Right ventricle myocardium inferior (tissue), 1 donor: ENCODE results near the gene BAX. TPM values are rescaled to one million over a fixed set of nuclear protein-coding genes. Genes with fewer than 3 reads are reported as not detected.

Source experiments
- ATAC-seq: fragments of 200-7000 bp; cut with Tn5 transposase; one replicate; pipeline ENCODE4 v1.9.1; 2020; ENCODE audit warnings: mild to moderate bottlenecking, moderate library complexity
- DNase-seq: peaks from one replicate; pipeline ENCODE4 v3.0.0; 2021; ENCODE audit errors: missing footprints
- intact Hi-C: fragments of 100-400 bp; cut with DNase I; formaldehyde crosslinking; loops from one replicate; pipeline ENCODE4 v1.11.0; 2022
- total RNA-seq: library from RNA; stranded (reverse); fragmentation: NEBNext Ultra II Directional; extraction: Animal tissue kit (Norgen Biotek cat#: 25700); gene quantifications from one replicate; pipeline ENCODE4 v1.2.1, GENCODE V29; 2021
- donor health status: DM: no; HTN: yes; CAD: no; lungs with severe emphysema.

The BAX gene
- total RNA-seq, 1 donor from 2014 or later: 22.4 TPM

DNA sequence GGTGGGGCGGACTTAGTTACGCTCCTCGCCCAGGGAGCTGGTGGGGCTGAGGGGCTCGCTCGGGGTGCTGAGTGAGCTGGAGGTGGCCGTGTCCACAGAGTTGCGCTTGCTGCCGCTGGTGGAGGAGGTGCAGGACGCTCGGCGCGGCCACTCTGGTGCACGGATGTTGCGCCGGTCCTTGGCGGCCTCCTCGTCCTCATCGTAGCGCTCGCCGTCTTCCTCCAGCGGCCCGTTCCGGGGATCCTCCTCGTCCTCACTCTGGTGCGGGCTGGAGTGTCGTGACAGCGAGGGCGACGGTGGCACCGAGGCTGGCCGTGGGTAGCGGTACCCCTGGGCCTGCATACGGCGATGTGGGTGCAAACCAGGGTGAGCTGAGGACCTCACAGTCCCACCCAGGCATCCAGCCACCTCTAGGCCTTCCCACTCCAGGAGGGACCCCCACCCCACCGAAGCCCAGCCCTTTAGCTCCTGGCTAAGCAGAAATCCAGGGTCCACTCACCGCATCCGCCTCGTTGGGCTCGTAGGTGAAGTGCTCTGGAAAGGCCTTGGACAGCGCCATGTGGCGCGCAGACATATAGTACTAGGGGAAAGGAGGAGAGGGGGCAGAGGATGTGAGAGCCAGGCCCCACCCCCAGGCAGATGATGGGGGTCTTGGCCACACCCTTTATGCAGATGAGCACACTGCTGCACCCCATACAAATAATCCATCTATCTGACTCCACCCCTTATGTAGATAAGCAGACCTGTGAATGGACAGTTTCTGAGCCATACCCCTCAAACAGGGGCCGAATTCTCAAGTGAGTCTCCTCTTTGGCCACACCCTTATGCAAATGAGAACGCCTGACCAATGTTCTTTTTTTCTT, 14.8 kb downstream of the BAX start:
- intact Hi-C loops: loop anchor here (5.0 kb wide), 1 partner anchor 172 kb away; no protein-coding TSS in a partner anchor
- DNase-seq: no peak
- no peak for ATAC-seq

DNA sequence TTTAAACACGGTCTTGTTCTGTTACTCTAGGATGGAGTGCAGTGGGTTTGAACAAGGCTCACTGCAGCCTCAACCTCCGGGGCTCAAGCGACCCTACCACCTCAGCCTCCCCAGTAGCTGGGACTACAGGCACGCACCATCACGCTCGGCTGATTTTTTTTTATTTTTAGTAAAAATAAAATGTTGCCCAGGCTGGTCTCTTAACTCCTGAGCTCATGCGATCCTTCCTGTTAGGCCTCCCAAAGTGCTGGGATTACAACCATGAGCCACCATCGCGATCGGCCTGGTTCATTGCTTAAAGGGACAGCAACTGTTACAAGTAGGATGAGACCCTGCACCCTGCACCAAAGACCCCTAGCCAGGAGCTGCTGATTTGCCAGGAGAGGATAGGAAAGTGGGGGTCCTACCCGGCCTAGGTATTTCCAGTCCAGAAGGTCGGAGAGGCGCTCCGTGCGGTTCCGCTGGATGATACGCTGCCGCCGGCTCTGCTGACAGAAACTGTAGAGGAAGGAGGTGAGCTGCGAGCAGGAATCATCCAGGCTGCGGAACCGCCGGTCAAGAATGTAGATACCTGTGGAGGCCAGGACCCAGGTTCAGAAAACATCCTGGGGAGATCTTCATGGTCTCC, 15.6 kb downstream of the BAX start:
- intact Hi-C loops: loop anchor here (5.0 kb wide), 1 partner anchor 173 kb away; no protein-coding TSS in a partner anchor
- no peak for DNase-seq
- ATAC-seq: no peak

DNA sequence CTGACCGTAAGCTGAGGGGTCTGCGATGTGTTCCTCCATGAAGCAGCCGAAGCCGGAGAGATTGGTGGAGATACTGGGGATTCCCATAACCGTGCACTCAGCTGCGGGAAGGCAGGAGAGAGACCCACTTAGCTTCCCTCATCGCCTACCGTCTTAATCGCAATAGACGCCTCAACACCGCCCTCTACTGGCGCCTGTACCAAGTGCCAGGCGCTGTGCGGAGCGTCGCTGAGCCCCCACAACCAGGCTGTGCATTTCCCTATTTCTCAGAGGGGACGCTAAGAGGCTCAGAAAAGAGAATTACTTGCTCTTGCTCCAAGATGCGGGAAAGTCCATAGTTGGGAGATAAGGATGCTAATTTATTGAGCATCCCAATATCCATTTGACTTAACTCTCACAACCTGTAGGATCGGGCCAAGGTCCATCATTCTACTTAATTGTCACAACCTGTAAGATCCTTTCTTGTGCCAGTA, 16.3 kb downstream of the BAX start:
- intact Hi-C loops: loop anchor here (5.0 kb wide), 1 partner anchor 174 kb away; no protein-coding TSS in a partner anchor
- ATAC-seq (peak; percentile 62), DNase-seq (peak; percentile 91)

DNA sequence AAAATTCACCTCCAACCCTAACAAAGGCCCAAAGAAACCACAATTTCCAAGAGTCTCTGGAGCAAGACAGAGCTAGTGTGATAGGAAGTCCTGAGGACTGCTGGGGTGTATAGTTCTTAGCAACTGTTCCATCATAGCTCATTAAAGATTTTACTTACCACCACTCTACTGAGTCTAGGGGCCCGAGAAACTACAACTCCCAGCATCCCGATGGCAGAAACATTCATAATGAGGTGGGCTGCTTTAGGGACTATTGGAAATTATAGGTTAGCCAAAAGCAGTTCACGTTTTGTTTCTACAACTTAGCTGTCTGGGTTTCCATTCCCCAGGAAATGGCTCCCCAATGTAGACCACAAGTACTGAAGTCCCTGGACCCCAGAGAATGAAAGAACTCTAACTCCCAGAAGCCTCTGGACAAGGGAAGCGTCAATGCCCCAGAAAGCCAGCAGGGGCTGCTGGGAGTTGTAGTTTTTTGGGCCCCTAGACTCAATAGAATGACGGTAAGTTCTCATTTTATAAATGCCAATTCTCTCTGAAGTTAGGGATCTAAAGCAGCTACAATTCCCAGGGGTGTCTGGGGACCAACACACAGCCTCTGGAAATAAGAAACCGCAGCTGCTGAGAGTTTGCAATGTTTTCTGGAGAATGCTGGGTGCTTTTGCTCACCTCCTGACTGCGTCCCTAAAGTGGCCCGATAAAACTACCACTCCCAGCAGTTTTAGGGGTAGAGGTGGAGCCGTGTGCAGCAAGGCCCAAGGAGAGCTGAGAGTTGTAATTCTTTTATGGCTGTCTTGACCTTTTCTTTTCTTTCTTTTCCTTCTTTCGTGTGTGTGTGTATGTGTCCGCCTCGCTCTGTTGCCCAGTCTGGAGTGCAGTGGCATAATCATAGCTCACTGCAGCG, 21.5 kb downstream of the BAX start:
- ATAC-seq: no peak
- intact Hi-C loops: loop anchor here (5.0 kb wide), 1 partner anchor 339 kb away; the partner anchor contains the start of gene DBP
- DNase-seq: no peak

GRCh38 chr19:48977061-48977460, 22.4 kb downstream of the BAX start:
- intact Hi-C loops: loop anchor here (5.0 kb wide), 1 partner anchor 340 kb away; the partner anchor contains the start of gene DBP
- ATAC-seq (no peak), DNase-seq (no peak)

GRCh38 chr19:48982280-48982679, 27.6 kb downstream of the BAX start:
- intact Hi-C loops: no loop called here
- DNase-seq (no peak), ATAC-seq (no peak)

DNA sequence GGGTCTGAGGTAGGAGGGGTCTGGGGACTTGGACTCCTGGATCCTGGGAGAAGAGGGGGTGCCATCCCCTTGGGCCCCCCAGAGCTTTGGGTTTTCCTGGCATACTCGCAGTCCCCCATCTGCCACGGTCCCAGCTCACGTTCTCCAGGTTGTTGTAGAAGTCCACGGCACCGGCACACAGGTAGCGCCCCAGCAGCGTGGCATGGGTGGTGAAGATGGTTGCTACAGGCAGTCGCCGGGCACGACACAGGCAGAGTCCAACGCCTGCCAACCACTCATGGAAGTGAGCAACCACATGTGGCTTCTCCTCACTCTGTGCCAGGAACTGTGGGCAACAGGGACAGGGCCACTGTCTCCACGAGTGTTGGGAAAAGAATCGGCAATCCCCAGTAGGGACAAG, 31.0 kb downstream of the BAX start:
- intact Hi-C loops: no loop called here
- no peak for ATAC-seq

GRCh38 chr19:48986211-48986610, 31.5 kb downstream of the BAX start:
- DNase-seq: no peak
- intact Hi-C loops: no loop called here
- ATAC-seq: no peak

More for the DNA sequence above, 31.0 kb downstream of the BAX start:
- no peak for DNase-seq

- DNase-seq: no peak
- intact Hi-C loops: no loop called here
- ATAC-seq: no peak
Observed at GRCh38 chr19:48987323-48987722, 32.6 kb downstream of the BAX start.

GRCh38 chr19:48988286-48988685, 33.6 kb downstream of the BAX start:
- intact Hi-C loops: no loop called here
- no peak for ATAC-seq

GRCh38 chr19:48988860-48989259, 34.2 kb downstream of the BAX start:
- ATAC-seq (no peak), DNase-seq (no peak)
- intact Hi-C loops: no loop called here

More at GRCh38 chr19:48988286-48988685, 33.6 kb downstream of the BAX start:
- DNase-seq: no peak

DNA sequence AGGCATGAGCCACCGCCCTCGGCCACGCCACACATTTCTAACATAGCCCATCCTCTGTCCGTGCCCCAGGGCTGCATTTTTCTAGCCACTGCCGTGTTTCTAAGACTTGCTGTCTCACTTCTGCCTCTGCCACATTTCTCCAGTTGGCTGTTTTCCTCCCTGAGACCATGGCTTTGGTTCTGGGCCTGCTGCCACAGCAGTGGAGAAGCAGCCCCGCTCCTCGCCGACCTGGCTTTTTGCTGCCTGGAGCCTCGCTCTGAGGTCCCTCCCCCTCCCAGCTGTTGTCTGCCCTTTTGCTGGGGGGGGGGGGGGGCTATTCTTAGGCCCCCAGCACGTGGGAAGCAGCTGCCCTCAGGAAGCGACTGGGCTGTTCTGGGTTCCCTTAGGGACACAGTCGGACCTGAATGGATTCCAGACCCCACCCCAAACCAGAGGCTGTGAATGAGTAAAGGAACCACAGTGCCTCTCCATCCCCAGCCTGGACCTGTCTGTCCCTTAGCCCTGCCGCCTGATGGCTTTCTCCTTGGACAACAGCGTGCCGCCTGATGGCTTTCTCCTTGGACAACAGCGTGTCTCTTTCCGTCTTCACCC, 35.1 kb downstream of the BAX start:
- ATAC-seq (no peak), DNase-seq (peak; percentile 76)
- intact Hi-C loops: no loop called here

DNA sequence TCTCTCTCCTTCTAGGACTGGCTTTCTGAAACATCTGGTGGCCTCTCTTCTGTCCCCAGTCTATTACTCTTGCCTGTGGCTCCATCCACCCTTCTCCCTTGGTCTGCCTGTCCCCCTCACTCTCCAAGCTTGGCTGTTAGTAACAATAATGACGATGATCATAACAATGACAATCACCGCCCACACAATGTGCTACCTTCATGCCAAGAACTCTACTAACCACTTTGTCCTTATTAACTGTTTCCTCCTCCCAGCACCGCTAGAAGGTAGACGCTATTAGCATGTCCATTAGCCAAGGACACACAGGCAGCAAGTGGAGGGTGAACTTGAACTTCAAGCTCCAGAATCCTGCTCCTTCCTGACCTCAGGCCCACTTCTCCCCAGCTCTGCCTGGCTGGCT, 35.7 kb downstream of the BAX start:
- ATAC-seq (no peak), DNase-seq (no peak)
- intact Hi-C loops: no loop called here

- DNase-seq: no peak
- no peak for ATAC-seq
- intact Hi-C loops: no loop called here
Observed at GRCh38 chr19:48991011-48991609, 36.4 kb downstream of the BAX start.

DNA sequence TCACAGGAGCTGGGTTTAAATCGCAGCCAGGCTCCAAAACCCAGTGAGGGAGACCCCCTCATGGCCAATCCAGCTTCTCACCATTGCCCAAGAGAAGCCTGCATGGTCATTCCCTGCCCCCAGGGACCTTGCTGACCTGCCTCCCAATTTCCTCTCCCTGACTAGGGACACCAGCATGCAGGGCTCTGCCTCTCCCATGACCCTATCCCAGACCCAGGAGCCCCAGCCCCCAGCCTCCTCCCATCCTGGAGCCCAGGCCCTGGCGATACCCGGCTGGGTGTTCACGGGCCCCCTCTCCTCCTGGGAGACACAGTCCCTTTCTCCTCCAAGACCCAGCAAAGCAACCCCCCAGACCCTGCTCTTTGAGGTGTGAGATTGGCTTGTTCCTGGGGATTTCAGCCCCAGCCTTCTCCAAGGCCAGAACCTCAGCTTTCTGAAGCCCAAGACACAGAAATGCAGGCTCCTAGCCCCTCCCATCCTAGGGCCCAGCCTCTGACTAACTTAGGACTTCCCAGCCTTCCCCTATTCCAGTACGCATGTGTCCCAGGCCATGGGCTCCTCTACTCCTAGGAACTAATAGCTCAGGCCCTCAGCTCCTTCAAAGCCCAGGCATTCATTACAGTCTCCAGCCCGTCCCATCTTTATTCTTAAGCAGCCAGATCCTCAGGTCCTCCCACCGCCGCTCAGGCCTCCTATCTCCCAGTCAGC, 37.4 kb downstream of the BAX start:
- intact Hi-C loops: loop anchor here (2.0 kb wide), 1 partner anchor 27 kb away; the partner anchor contains the start of gene FTL
- peak; percentile 41 for ATAC-seq
- no peak for DNase-seq

DNA sequence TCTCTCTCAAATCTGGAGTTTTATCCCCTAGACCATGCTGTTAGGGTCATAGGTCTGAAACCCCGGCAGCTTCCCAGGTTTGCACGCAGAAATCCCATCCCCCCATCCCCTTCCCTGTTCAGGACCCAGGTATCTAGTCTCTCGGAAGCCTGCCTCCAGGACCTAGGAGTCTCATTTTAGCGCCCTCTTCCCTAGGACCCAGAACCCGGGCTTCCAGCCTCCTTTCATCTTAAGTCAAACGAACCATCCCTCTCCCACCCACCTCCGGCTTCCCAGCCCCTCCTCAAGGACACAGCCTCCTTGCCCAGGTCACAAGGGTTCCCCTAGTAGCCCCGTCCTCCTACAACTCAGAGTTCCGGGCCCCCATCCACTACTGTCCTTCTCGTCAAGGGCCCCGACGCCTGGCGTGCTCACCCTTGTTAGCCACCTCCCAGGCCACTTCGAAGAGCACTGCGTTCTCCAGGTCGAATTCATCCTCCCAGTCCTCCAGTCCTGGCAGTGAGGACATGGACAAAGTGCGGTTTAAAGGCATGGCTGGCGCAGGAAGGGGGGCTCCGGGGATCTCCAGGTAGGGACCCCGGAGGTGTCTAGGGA, 38.0 kb downstream of the BAX start:
- DNase-seq (peak; percentile 73), ATAC-seq (peak; percentile 1)
- intact Hi-C loops: loop anchor here (2.0 kb wide), 1 partner anchor 28 kb away; the partner anchor contains the start of gene FTL
